Raji (cell line): Measurements from ENCODE around the gene THAP3.

ENCODE experiments used
- POLR2A ChIP-seq: IDR thresholded peaks from 2 replicates; pipeline ENCODE4 v1.6.1; 2011; ENCODE audit warnings: low read depth, low read length, control low read depth; ENCODE audit not compliant: insufficient read depth

The THAP3 gene

GRCh38 chr1:6619045-6619444, 5.6 kb upstream of the THAP3 start:
- TF ChIP-seq POLR2A, result no peak

GRCh38 chr1:6621429-6622391, 3.0 kb upstream of the THAP3 start:
- TF ChIP-seq POLR2A, result no peak

GRCh38 chr1:6622396-6623152, 2.1 kb upstream of the THAP3 start:
- no peak for TF ChIP-seq POLR2A

GRCh38 chr1:6623269-6623965, 1.3 kb upstream of the THAP3 start:
- no peak for TF ChIP-seq POLR2A

- TF ChIP-seq POLR2A, result no peak
These were observed 999 bp downstream of the THAP3 start for GRCh38 chr1:6625584-6626149.

- TF ChIP-seq POLR2A, result no peak
These were observed 2.4 kb downstream of the THAP3 start for GRCh38 chr1:6627031-6627430.

GRCh38 chr1:6627841-6628545, 3.3 kb downstream of the THAP3 start:
- no peak for TF ChIP-seq POLR2A

GRCh38 chr1:6628971-6629479, 4.4 kb downstream of the THAP3 start:
- TF ChIP-seq POLR2A, result no peak

- TF ChIP-seq POLR2A, result no peak
These were observed 5.4 kb downstream of the THAP3 start for GRCh38 chr1:6630027-6630426.

GRCh38 chr1:6631058-6631457, 6.4 kb downstream of the THAP3 start:
- no peak for TF ChIP-seq POLR2A

- TF ChIP-seq POLR2A, result no peak
These were observed 8.2 kb downstream of the THAP3 start for GRCh38 chr1:6632588-6633514.

GRCh38 chr1:6634371-6635052, 9.8 kb downstream of the THAP3 start:
- no peak for TF ChIP-seq POLR2A

GRCh38 chr1:6635161-6635909, 10.7 kb downstream of the THAP3 start:
- no peak for TF ChIP-seq POLR2A
